SK-N-SH (cell line): ENCODE data around the gene XPOT. TPM values are rescaled to one million over a fixed set of nuclear protein-coding genes. Genes with fewer than 3 reads are reported as not detected.

Source experiments
- CTCF ChIA-PET: fragments of 300-600, 350-600 bp; formaldehyde crosslinking; extraction: SDS; loops from one replicate; lab custom pipeline; 2021; lab: Yijun Ruan, JAX
- POLR2A ChIA-PET: fragments of 350-600 bp; sonication (Branson Sonifier 250); formaldehyde crosslinking; extraction: SDS; loops from one replicate; lab custom pipeline; 2020; ENCODE audit warnings: antibody characterized with exemption, inconsistent platforms; lab: Yijun Ruan, JAX
- DNase-seq: peaks from one replicate; pipeline ENCODE4 v3.0.0; 2012
- H2AFZ ChIP-seq: fragments of 200-600 bp; sonication (generic); 2 replicates; pipeline ENCODE4 v1.8.1; 2016; ENCODE audit warnings: antibody characterized with exemption, mild to moderate bottlenecking, low read depth
- H3F3A ChIP-seq: fragments of 200-600 bp; sonication (generic); replicated peaks from 2 replicates; pipeline ENCODE3; 2016; ENCODE audit warnings: antibody characterized with exemption, mild to moderate bottlenecking; ENCODE audit not compliant: insufficient read depth
- H3K27ac ChIP-seq, 2 experiments: fragments of 200-500 bp in 1 of 2; fragments of 200-600 bp in 1 of 2; sonication (Bioruptor generic) in 1 of 2; sonication (generic), shearing (Covaris generic) in 1 of 2; 2 replicates each; pipeline versions ENCODE4 v1.5.1 to v1.6.1; 2014 to 2016; ENCODE audit warnings: low read depth in 2 of 2, inconsistent platforms in 1 of 2, low read length in 1 of 2, mild to moderate bottlenecking in 1 of 2, mixed read lengths in 1 of 2
- H3K27me3 ChIP-seq: fragments of 200-600 bp; sonication (generic), shearing (Covaris generic); 2 replicates; pipeline ENCODE4 v1.6.1; 2016; ENCODE audit warnings: mixed run types; ENCODE audit not compliant: insufficient read depth
- H3K36me3 ChIP-seq, 2 experiments: fragments of 200-500 bp in 1 of 2; fragments of 200-600 bp in 1 of 2; sonication (Bioruptor generic) in 1 of 2; sonication (generic) in 1 of 2; replicated peaks in 1 of 2; 2 replicates each; pipeline versions ENCODE3 to v1.5.1; 2014 to 2016; ENCODE audit warnings: low read length in 1 of 2, mild to moderate bottlenecking in 1 of 2; ENCODE audit not compliant: insufficient read depth in 2 of 2, control insufficient read depth in 1 of 2
- H3K4me1 ChIP-seq, 2 experiments: fragments of 200-500 bp in 1 of 2; fragments of 200-600 bp in 1 of 2; sonication (Bioruptor generic) in 1 of 2; sonication (generic), shearing (Covaris generic) in 1 of 2; 2 replicates each; pipeline versions ENCODE4 v1.5.1 to v1.6.1; 2014 to 2016; ENCODE audit warnings: low read depth in 1 of 2, low read length in 1 of 2, mixed run types in 1 of 2; ENCODE audit not compliant: insufficient read depth in 2 of 2, control insufficient read depth in 1 of 2
- H3K4me2 ChIP-seq: fragments of 200-600 bp; sonication (generic), shearing (Covaris generic); 2 replicates; pipeline ENCODE4 v1.6.1; 2017; ENCODE audit warnings: mixed run types
- H3K4me3 ChIP-seq, 2 experiments: fragments of 200-500 bp in 1 of 2; fragments of 200-600 bp in 1 of 2; sonication (Bioruptor generic) in 1 of 2; sonication (generic), shearing (Covaris generic) in 1 of 2; 2 replicates each; pipeline versions ENCODE4 v1.5.1 to v1.8.1; 2014 to 2016; ENCODE audit warnings: low read depth in 2 of 2, inconsistent platforms in 1 of 2, low read length in 1 of 2, mild to moderate bottlenecking in 1 of 2, mixed read lengths in 1 of 2, moderate library complexity in 1 of 2
- H3K79me2 ChIP-seq: fragments of 200-600 bp; sonication (generic); 2 replicates; pipeline ENCODE4 v1.8.1; 2017; ENCODE audit warnings: mild to moderate bottlenecking; ENCODE audit not compliant: insufficient read depth
- H3K9ac ChIP-seq: fragments of 200-600 bp; sonication (generic); 2 replicates; pipeline ENCODE4 v1.6.1; 2017; ENCODE audit warnings: mixed run types
- H3K9me2 ChIP-seq: fragments of 200-600 bp; sonication (generic); 2 replicates; pipeline ENCODE4 v1.6.1; 2017; ENCODE audit warnings: mixed run types
- H3K9me3 ChIP-seq: fragments of 200-600 bp; sonication (generic); 2 replicates; pipeline ENCODE4 v1.6.1; 2017; ENCODE audit warnings: mixed run types, mild to moderate bottlenecking, moderate library complexity
- H4K20me1 ChIP-seq: fragments of 200-600 bp; sonication (generic); 2 replicates; pipeline ENCODE4 v1.6.1; 2017; ENCODE audit warnings: mild to moderate bottlenecking, mixed run types; ENCODE audit not compliant: insufficient read depth
- ELF1 ChIP-seq: IDR thresholded peaks from 2 replicates; pipeline ENCODE4 v1.4.0; 2012
- GABPA ChIP-seq: IDR thresholded peaks from 2 replicates; pipeline ENCODE4 v1.4.0; 2012; ENCODE audit warnings: low read depth, mild to moderate bottlenecking
- GATA2 ChIP-seq: sonication (generic); formaldehyde crosslinking; IDR thresholded peaks from 2 replicates; pipeline ENCODE4 v1.5.0; 2020; ENCODE audit warnings: mild to moderate bottlenecking, missing genetic modification reagents
- NFIC ChIP-seq: IDR thresholded peaks from 2 replicates; pipeline ENCODE4 v1.4.0; 2012; ENCODE audit warnings: borderline replicate concordance
- PBX3 ChIP-seq: IDR thresholded peaks from 2 replicates; pipeline ENCODE4; 2012
- POLR2AphosphoS5 ChIP-seq: IDR thresholded peaks from 2 replicates; pipeline ENCODE4 v1.6.1; 2012; ENCODE audit warnings: low read depth, low read length
- RAD21 ChIP-seq: IDR thresholded peaks from 2 replicates; pipeline ENCODE4 v1.6.1; 2012; ENCODE audit warnings: mild to moderate bottlenecking, low read length
- RCOR1 ChIP-seq: fragments of 150-350 bp; IDR thresholded peaks from 2 replicates; pipeline ENCODE4 v1.6.1; 2017; ENCODE audit warnings: antibody characterized with exemption, low read length
- SIN3A ChIP-seq: IDR thresholded peaks from 2 replicates; pipeline ENCODE4 v1.6.1; 2012; ENCODE audit warnings: low read depth, mild to moderate bottlenecking, low read length, moderate library complexity, borderline replicate concordance
- SMC3 ChIP-seq: IDR thresholded peaks from 2 replicates; pipeline ENCODE4 v1.6.1; 2012; ENCODE audit warnings: low read depth, low read length, improper control_type of control experiment
- TCF12 ChIP-seq: IDR thresholded peaks from 2 replicates; pipeline ENCODE4 v1.4.0; 2012
- WGBS: methylation state at CpG from one replicate; pipeline ENCODE4 v1.1.6; 2017; ENCODE audit warnings: low lambda C conversion rate; 5-methylcytosine and 5-hydroxymethylcytosine counted together
- polyA plus RNA-seq, 3 experiments: library from polyadenylated mRNA; depleted of rRNA; stranded (reverse); fragments of >200 nt; gene quantifications; 2 replicates each; pipeline ENCODE4 v1.2.3, GENCODE V29; 2012
- TF ChIP-seq, protein P1 (sequence below): fragments of 150-350 bp; IDR thresholded peaks from 2 replicates; pipeline ENCODE4 v1.6.1; 2017; ENCODE audit warnings: antibody characterized with exemption, low read length, low read depth, borderline replicate concordance
- TF ChIP-seq, protein P2 (sequence below): fragments of 150-350 bp; IDR thresholded peaks from 2 replicates; pipeline ENCODE4 v1.6.1; 2016; ENCODE audit warnings: mild to moderate bottlenecking, low read depth, low read length
- TF ChIP-seq, protein P3 (sequence below): fragments of 200-600 bp; sonication (generic); IDR thresholded peaks from 2 replicates; pipeline ENCODE4 v1.6.1; 2017; ENCODE audit warnings: antibody characterized with exemption, mild to moderate bottlenecking, moderate library complexity
- TF ChIP-seq, protein P4 (sequence below): IDR thresholded peaks from 2 replicates; pipeline ENCODE4 v1.4.0; 2012; ENCODE audit warnings: low read depth
- TF ChIP-seq, protein P5 (sequence below): IDR thresholded peaks from 2 replicates; pipeline ENCODE4 v1.4.0; 2012; ENCODE audit warnings: low read depth, borderline replicate concordance

The XPOT gene
- polyA plus RNA-seq, 1 of the 3 experiments (the other 2 are of a cell fraction) = 25.6 TPM

DNA sequence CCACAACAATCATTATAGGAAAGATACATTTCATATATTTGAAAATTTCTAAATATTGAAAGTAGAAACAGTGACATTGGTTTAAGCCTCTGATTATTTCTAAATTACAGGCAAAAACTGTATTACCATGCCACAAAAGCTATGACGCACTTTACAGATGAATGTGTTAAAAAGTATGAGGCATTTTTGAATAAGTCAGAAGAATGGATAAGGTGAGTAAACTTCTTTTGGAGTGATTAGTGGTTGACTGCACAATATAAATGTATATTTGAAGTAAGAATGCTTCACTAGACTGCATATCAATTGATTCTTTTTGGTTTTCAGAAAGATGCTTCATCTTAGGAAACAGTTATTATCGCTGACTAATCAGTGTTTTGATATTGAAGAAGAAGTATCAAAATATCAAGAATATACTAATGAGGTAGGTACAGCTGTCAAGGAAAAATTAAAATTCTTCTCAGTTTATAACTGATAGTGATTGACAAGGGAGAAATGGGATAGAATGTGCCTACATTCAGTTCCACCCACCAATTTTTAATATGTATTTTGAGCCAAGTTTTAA lies 92.7 kb downstream of the XPOT start (continued):
- TF ChIP-seq, protein P1, sequence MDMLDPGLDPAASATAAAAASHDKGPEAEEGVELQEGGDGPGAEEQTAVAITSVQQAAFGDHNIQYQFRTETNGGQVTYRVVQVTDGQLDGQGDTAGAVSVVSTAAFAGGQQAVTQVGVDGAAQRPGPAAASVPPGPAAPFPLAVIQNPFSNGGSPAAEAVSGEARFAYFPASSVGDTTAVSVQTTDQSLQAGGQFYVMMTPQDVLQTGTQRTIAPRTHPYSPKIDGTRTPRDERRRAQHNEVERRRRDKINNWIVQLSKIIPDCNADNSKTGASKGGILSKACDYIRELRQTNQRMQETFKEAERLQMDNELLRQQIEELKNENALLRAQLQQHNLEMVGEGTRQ = no peak
- no peak for TF ChIP-seq SIN3A
- no peak for TF ChIP-seq RCOR1
- TF ChIP-seq SMC3 = no peak

- DNase-seq = no peak
- CTCF ChIA-PET = interaction anchor here (1.0 kb wide), 1 partner anchor 52 kb away, joined by 3 read pairs; no protein-coding TSS in a partner anchor
- Histone ChIP-seq H3F3A (peaks cover 27% of the 10 kb centered on the region), H3K27ac (no peak overlapping the region), H4K20me1 (no peaks in the 10 kb centered on the region), H3K9me2 (no peaks in the 10 kb centered on the region), H3K36me3 (peaks cover 67 to 97% of the 10 kb centered on the region in 2 experiments), H3K79me2 (no peaks in the 10 kb centered on the region), H3K4me1 (peaks cover 0 to 7% of the 10 kb centered on the region in 2 experiments; a peak in 2 of 4 replicates), H3K4me2 (no peak overlapping the region), H3K9ac (no peak overlapping the region), H3K4me3 (no peak overlapping the region), H3K9me3 (no peaks in the 10 kb centered on the region), H2AFZ (no peak overlapping the region), H3K27me3 (no peaks in the 10 kb centered on the region)
- TF ChIP-seq, protein P2, sequence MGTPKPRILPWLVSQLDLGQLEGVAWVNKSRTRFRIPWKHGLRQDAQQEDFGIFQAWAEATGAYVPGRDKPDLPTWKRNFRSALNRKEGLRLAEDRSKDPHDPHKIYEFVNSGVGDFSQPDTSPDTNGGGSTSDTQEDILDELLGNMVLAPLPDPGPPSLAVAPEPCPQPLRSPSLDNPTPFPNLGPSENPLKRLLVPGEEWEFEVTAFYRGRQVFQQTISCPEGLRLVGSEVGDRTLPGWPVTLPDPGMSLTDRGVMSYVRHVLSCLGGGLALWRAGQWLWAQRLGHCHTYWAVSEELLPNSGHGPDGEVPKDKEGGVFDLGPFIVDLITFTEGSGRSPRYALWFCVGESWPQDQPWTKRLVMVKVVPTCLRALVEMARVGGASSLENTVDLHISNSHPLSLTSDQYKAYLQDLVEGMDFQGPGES = no peak
- TF ChIP-seq SIN3A = no peak
- TF ChIP-seq, protein P3, sequence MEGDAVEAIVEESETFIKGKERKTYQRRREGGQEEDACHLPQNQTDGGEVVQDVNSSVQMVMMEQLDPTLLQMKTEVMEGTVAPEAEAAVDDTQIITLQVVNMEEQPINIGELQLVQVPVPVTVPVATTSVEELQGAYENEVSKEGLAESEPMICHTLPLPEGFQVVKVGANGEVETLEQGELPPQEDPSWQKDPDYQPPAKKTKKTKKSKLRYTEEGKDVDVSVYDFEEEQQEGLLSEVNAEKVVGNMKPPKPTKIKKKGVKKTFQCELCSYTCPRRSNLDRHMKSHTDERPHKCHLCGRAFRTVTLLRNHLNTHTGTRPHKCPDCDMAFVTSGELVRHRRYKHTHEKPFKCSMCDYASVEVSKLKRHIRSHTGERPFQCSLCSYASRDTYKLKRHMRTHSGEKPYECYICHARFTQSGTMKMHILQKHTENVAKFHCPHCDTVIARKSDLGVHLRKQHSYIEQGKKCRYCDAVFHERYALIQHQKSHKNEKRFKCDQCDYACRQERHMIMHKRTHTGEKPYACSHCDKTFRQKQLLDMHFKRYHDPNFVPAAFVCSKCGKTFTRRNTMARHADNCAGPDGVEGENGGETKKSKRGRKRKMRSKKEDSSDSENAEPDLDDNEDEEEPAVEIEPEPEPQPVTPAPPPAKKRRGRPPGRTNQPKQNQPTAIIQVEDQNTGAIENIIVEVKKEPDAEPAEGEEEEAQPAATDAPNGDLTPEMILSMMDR = no peak
- TF ChIP-seq GABPA = no peak
- TF ChIP-seq PBX3 = no peak
- TF ChIP-seq, protein P4, sequence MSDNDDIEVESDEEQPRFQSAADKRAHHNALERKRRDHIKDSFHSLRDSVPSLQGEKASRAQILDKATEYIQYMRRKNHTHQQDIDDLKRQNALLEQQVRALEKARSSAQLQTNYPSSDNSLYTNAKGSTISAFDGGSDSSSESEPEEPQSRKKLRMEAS = no peak
- TF ChIP-seq RCOR1 = no peak
- TF ChIP-seq RAD21 = no peak
- TF ChIP-seq GATA2 = no peak
- no peak for TF ChIP-seq NFIC
- TF ChIP-seq POLR2AphosphoS5 = no peak
- TF ChIP-seq, protein P5, sequence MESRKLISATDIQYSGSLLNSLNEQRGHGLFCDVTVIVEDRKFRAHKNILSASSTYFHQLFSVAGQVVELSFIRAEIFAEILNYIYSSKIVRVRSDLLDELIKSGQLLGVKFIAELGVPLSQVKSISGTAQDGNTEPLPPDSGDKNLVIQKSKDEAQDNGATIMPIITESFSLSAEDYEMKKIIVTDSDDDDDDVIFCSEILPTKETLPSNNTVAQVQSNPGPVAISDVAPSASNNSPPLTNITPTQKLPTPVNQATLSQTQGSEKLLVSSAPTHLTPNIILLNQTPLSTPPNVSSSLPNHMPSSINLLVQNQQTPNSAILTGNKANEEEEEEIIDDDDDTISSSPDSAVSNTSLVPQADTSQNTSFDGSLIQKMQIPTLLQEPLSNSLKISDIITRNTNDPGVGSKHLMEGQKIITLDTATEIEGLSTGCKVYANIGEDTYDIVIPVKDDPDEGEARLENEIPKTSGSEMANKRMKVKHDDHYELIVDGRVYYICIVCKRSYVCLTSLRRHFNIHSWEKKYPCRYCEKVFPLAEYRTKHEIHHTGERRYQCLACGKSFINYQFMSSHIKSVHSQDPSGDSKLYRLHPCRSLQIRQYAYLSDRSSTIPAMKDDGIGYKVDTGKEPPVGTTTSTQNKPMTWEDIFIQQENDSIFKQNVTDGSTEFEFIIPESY = no peak
- TF ChIP-seq SMC3 = no peak
- no peak for TF ChIP-seq TCF12
- TF ChIP-seq ELF1 = no peak
- POLR2A ChIA-PET = no interaction called here
- WGBS = 96% methylated on average over 1 of the region's 1 CpG
Observed at GRCh38 chr12:64497484-64497883, 93.3 kb downstream of the XPOT start.
